Measurements from ENCODE around the gene DAB2IP.

GRCh38 chr9:121807069-121807822, 155.8 kb downstream of the DAB2IP start:
- TF ChIP-seq CTCF (IDR thresholded peaks at IDR 0.05) (no peak), POLR2A (IDR thresholded peaks at IDR 0.05) (no peak)
